Lung (tissue), 12 donors: Measurements from ENCODE around the gene CYP4F8. TPM values are rescaled to one million over a fixed set of nuclear protein-coding genes. Genes with fewer than 3 reads are reported as not detected.
"Not testable (repeated sequence)": the region's sequence is repeated elsewhere in the genome, so short reads cannot be mapped to it uniquely, and the experiment has no call there.

Experiments used
- ATAC-seq: fragments of 200-7000 bp; cut with Tn5 transposase; one replicate; pipeline ENCODE4 v1.9.1; 2020; ENCODE audit warnings: moderate number of reproducible peaks; ENCODE audit not compliant: insufficient read depth, low FRiP score
- DNase-seq, 3 donors: peaks; one replicate each; pipeline ENCODE4 v3.0.0-alpha.2; 2013 to 2017
- H3K27ac ChIP-seq, 2 donors: one replicate each; pipeline ENCODE4 v1.5.1; 2013; ENCODE audit warnings: mild to moderate bottlenecking in 2 of 2, moderate library complexity in 2 of 2, control low read depth in 1 of 2, inconsistent platforms in 1 of 2, low read depth in 1 of 2, low read length in 1 of 2
- H3K27me3 ChIP-seq, 3 donors: one replicate each; pipeline ENCODE4 v1.5.1; 2013; ENCODE audit warnings: low read length in 2 of 3; ENCODE audit not compliant: control insufficient read depth in 3 of 3, insufficient read depth in 3 of 3
- H3K36me3 ChIP-seq, 4 donors: one replicate each; pipeline ENCODE4 v1.5.1; 2013; ENCODE audit warnings: low read length in 4 of 4, mild to moderate bottlenecking in 1 of 4, moderate library complexity in 1 of 4; ENCODE audit not compliant: control insufficient read depth in 4 of 4, insufficient read depth in 4 of 4
- H3K4me1 ChIP-seq, 5 donors: one replicate each; pipeline ENCODE4 v1.5.1; 2013; ENCODE audit warnings: low read length in 5 of 5, mild to moderate bottlenecking in 2 of 5, moderate library complexity in 1 of 5; ENCODE audit not compliant: control insufficient read depth in 5 of 5, insufficient read depth in 5 of 5
- H3K4me3 ChIP-seq: one replicate; pipeline ENCODE4 v1.5.1; 2013; ENCODE audit warnings: mild to moderate bottlenecking, control low read depth, moderate library complexity
- H3K9ac ChIP-seq, 2 donors: one replicate each; pipeline ENCODE4 v1.5.1; 2013; ENCODE audit warnings: low read length in 2 of 2, control low read depth in 1 of 2; ENCODE audit not compliant: insufficient read depth in 1 of 2
- H3K9me3 ChIP-seq, 4 donors: one replicate each; pipeline ENCODE4 v1.5.1; 2013; ENCODE audit warnings: low read length in 3 of 4, mild to moderate bottlenecking in 1 of 4, moderate library complexity in 1 of 4; ENCODE audit not compliant: control insufficient read depth in 4 of 4, insufficient read depth in 3 of 4
- CTCF ChIP-seq: IDR thresholded peaks from 2 replicates; pipeline ENCODE4 v1.5.1; 2012; ENCODE audit warnings: mild to moderate bottlenecking; ENCODE audit errors: control extremely low read depth, extremely low read depth
- WGBS, 2 donors: extraction: QIAGEN DNeasy Blood & Tissue Kit; methylation state at CpG; one replicate each; pipeline ENCODE4 v1.1.7; 2013; 5-methylcytosine and 5-hydroxymethylcytosine counted together
- polyA plus RNA-seq, 2 donors: library from polyadenylated mRNA; stranded (reverse); fragments of 200-250 nt; gene quantifications; one replicate each; pipeline ENCODE4 v1.2.1, GENCODE V29; 2013
- total RNA-seq, 2 donors: library from RNA; depleted of rRNA in 1 of 2; stranded (reverse); fragments of >200 nt in 1 of 2; gene quantifications; one replicate each; pipeline ENCODE4 v1.2.1, GENCODE V29; 2014 to 2021
- donor health status: control.
- donor health status: control.
- donor health status: Bipolar disorder and iron deficiency.
- donor health status: healthy.
- donor health status: DM: yes; HTN: yes; CAD: no.

Gene CYP4F8
- total and polyA plus RNA-seq, 4 donors: not detected

GRCh38 chr19:15588265-15588664, 26.8 kb upstream of the CYP4F8 start:
- Histone ChIP-seq H3K9me3 (peaks cover 0 to 11% (median 0%) of the 10 kb centered on the region in 4 donors), H3K36me3 (no peaks in the 10 kb centered on the region), H3K4me1 (peaks cover 0 to 4% (median 0%) of the 10 kb centered on the region in 5 donors), H3K4me3 (no peak overlapping the region), H3K9ac (no peak overlapping the region), H3K27ac (no peak overlapping the region), H3K27me3 (peaks cover 0 to 6% (median 0%) of the 10 kb centered on the region in 3 donors)
- TF ChIP-seq CTCF: no peak
- WGBS, 2 donors: 48 to 75% methylated on average over 1 of the region's 1 CpG
- ATAC-seq (no peak), DNase-seq (no peak)

- no peaks in the 10 kb centered on the region for H3K36me3 ChIP-seq
- DNase-seq (no peak), ATAC-seq (no peak)
- no peak overlapping the region for H3K9ac ChIP-seq
- H3K4me1 ChIP-seq: peaks cover 0 to 2% (median 0%) of the 10 kb centered on the region in 5 donors
- H3K27me3 ChIP-seq: peaks cover 0 to 4% (median 0%) of the 10 kb centered on the region in 3 donors
- H3K4me3 ChIP-seq: no peak overlapping the region
- no peak for TF ChIP-seq CTCF
- 53 to 78% methylated on average over 5 of the region's 5 CpGs for WGBS, 2 donors
- H3K27ac ChIP-seq: no peak overlapping the region
- peaks cover 0 to 11% (median 0%) of the 10 kb centered on the region in 4 donors for H3K9me3 ChIP-seq
Measured at GRCh38 chr19:15589760-15590451, 25.1 kb upstream of the CYP4F8 start.

DNA sequence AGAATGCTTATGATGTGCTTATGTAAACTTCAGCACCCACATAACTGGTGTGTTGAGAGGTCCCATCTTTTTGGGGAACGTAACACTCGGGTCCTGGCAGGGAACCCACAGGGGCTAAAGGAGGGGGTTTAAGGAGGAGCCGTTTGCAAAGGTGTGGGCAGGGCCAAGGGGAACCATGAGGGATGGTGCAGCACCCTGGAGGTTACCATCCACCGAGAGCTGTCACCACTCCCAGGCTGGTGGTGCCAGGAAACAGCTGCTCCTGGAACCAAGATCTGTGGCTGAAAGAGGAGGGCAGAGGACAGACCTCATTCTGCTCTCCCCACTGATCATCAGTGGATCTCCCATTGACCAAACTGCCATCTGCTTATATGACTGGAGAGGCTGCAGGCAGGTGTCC, 23.2 kb upstream of the CYP4F8 start:
- no peak for ATAC-seq
- H3K9ac ChIP-seq: no peak overlapping the region
- H3K9me3 ChIP-seq: peaks cover 0 to 11% (median 0%) of the 10 kb centered on the region in 4 donors
- H3K36me3 ChIP-seq: no peaks in the 10 kb centered on the region
- no peak overlapping the region for H3K4me3 ChIP-seq
- H3K4me1 ChIP-seq: peaks cover 0 to 2% (median 0%) of the 10 kb centered on the region in 5 donors
- TF ChIP-seq CTCF: no peak
- H3K27ac ChIP-seq: no peak overlapping the region
- peaks cover 0 to 4% (median 0%) of the 10 kb centered on the region in 3 donors for H3K27me3 ChIP-seq
- 57 to 66% methylated on average over 4 of the region's 4 CpGs for WGBS, 2 donors
- no peak for DNase-seq

GRCh38 chr19:15592506-15592905, 22.5 kb upstream of the CYP4F8 start:
- not testable (repeated sequence) for H3K36me3 ChIP-seq, H3K27ac ChIP-seq, DNase-seq, H3K4me1 ChIP-seq, H3K27me3 ChIP-seq, ATAC-seq, H3K4me3 ChIP-seq, H3K9ac ChIP-seq
- WGBS, 2 donors: 25% methylated on average over 5 of the region's 5 CpGs
- H3K9me3 ChIP-seq: peaks cover 0 to 11% (median 0%) of the 10 kb centered on the region in 4 donors

- ATAC-seq, H3K9ac ChIP-seq, H3K4me3 ChIP-seq, DNase-seq, H3K27me3 ChIP-seq, H3K4me1 ChIP-seq, H3K36me3 ChIP-seq, H3K27ac ChIP-seq: not testable (repeated sequence)
- WGBS, 2 donors: 38 to 39% methylated on average over 4 of the region's 4 CpGs
- peaks cover 0 to 11% (median 0%) of the 10 kb centered on the region in 4 donors for H3K9me3 ChIP-seq
Measured at GRCh38 chr19:15593766-15594165, 21.3 kb upstream of the CYP4F8 start.
